HG03045 (cell line): ENCODE data around the gene TAS2R30.
A peak's percentile ranks its signal among the peaks of the same experiment; 100 is the strongest.

Experiments
- ATAC-seq: cut with Tn5 transposase; IDR thresholded peaks from one replicate; pipeline ENCODE4 v1.9.1; 2021; ENCODE audit warnings: mild to moderate bottlenecking, moderate library complexity; ENCODE audit not compliant: unreplicated experiment

Gene TAS2R30, protein sequence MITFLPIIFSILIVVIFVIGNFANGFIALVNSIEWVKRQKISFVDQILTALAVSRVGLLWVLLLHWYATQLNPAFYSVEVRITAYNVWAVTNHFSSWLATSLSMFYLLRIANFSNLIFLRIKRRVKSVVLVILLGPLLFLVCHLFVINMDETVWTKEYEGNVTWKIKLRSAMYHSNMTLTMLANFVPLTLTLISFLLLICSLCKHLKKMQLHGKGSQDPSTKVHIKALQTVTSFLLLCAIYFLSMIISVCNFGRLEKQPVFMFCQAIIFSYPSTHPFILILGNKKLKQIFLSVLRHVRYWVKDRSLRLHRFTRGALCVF

DNA sequence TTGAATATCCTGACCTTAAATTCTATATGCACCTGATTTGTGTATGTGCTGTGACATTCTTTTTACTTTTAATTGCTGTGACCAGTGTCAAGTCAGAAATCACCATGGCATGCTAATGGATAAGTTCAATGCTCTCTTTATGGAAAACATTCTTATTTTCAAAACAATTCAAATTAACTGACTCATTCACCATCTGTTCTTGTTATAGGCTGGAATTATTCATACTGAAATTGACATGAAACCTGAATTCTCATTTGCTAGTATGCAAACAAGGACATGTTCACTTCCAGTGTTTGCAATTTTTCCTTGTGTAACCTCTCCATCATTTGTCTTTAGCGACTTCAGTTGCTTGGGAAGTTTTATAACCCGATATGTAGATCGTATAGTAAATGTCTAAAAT is at the start of gene TAS2R30:
Gene TAS2R30 (minus strand): TSS at position 340 of the 400 bp plus-strand sequence. CDS start 400 bp downstream, outside the sequence.
- no peak for ATAC-seq

- no peak for ATAC-seq
Measured at GRCh38 chr12:11183011-11183410, 48.6 kb upstream of the TAS2R30 start.

GRCh38 chr12:11182529-11182928 is 48.1 kb upstream of the TAS2R30 start:
- ATAC-seq = no peak

- no peak for ATAC-seq
Measured at GRCh38 chr12:11178250-11178649, 43.8 kb upstream of the TAS2R30 start.

GRCh38 chr12:11174022-11174421 is 39.6 kb upstream of the TAS2R30 start:
- no peak for ATAC-seq

DNA sequence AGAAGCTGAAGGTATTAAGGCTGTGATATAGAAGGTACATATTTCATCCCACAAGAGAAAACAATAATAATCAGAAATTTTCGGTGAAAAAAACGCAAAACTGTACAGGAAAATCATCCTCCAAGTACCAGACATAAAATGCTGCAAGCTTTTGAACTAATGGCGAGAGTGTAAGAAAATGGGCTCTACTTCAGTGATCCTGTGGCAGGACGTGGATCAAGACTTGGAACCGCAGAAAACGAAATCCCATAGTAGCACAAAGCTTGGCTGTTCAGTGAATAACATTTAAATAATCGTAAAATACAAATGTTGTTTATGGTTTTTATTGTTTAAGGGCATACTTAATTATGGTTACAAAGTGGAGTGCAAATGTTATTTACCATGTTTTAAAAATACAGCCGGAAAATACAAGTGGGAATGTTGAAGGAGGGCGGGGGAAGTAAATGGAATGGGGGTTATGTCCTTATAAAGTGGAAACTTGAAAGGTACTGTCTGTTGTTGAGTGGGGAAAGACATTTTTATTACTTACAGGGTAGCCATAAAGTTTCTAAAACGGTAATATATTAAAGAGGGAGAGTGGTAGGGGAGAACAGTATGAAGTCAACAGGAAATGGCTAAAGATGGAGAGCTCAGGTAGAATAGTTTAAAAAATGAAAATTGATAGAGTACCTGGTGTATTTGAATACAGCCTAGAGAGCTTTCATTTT is 37.7 kb upstream of the TAS2R30 start:
- no peak for ATAC-seq

DNA sequence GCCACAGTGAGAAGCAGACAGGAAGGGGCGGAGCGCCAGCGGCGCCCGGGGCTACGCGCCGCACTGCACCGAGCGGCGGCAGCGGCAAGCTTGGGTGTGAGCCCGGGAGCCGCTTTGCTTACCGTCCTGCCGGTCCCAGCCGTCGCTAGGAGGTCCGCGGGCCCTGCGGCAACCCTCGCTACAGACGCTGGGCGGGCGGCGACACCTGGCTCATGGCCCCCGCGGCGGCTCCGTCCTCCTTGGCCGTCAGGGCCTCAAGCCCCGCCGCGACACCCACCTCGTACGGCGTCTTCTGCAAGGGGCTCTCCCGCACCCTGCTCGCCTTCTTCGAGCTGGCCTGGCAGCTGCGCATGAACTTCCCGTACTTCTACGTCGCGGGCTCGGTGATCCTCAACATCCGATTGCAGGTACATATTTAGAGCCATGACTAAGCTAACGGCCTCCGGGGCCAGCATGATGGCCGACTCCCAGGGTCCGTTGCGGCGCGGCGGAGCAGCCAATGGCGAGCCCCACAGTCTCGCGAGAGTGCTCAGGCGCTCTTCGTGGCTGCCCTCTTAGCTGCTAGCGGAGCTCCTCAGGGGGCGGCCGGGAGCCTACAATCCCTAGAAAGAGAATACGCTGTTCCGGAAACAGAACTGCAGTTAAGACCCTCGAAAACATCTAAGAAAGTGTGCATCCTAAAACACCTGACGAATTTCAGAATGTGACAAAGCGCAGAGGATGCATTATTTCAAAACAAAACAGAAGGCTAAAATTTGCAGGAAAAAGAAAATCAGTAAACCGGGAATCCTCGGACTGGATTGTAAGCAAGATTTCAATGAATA is 36.9 kb upstream of the TAS2R30 start, which contains the start of gene SMIM10L1:
Gene SMIM10L1 (plus strand): TSS at position 50 of the 824 bp plus-strand sequence. CDS start 163 bp downstream, at position 213.
- ATAC-seq = peak; percentile 98

- no peak for ATAC-seq
Measured at GRCh38 chr12:11170810-11171144, 36.3 kb upstream of the TAS2R30 start.

DNA sequence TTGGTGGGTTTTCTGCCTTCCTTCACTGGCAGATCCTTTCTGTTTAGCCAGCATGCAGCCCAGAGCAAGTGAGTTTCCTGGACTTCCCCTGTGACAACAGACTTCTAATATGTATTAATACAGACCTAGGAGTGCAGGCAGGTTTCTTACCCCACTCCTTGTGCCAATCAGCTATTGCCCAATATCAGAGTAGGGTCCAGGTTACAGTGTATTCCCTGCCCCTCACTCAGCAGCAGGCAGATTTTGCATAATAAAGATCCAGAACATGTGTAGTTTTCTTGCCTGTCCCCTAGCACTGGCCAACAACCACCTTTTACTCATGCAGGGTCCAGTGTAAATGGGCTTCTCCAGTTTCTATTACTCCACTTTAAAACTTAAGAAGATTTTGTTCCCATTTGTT is 31.9 kb upstream of the TAS2R30 start:
- ATAC-seq = no peak

- ATAC-seq = no peak
Measured at GRCh38 chr12:11164384-11164783, 29.9 kb upstream of the TAS2R30 start.

GRCh38 chr12:11162502-11162901 is 28.1 kb upstream of the TAS2R30 start:
- no peak for ATAC-seq

GRCh38 chr12:11158885-11159444 is 24.5 kb upstream of the TAS2R30 start:
- ATAC-seq = no peak

- ATAC-seq = no peak
Measured at GRCh38 chr12:11154400-11154925, 20.0 kb upstream of the TAS2R30 start.

GRCh38 chr12:11152725-11153124 is 18.3 kb upstream of the TAS2R30 start:
- no peak for ATAC-seq

GRCh38 chr12:11150832-11151231 is 16.4 kb upstream of the TAS2R30 start:
- ATAC-seq = no peak

- ATAC-seq = no peak
Measured at GRCh38 chr12:11147420-11147819, 13.0 kb upstream of the TAS2R30 start.

- ATAC-seq = no peak
Measured at GRCh38 chr12:11144297-11144696, 9.9 kb upstream of the TAS2R30 start.

GRCh38 chr12:11143352-11143751 is 8.9 kb upstream of the TAS2R30 start:
- ATAC-seq = no peak

GRCh38 chr12:11136075-11136474 is 1.6 kb upstream of the TAS2R30 start:
- no peak for ATAC-seq

GRCh38 chr12:11133816-11134215 is 628 bp downstream of the TAS2R30 start:
- no peak for ATAC-seq

DNA sequence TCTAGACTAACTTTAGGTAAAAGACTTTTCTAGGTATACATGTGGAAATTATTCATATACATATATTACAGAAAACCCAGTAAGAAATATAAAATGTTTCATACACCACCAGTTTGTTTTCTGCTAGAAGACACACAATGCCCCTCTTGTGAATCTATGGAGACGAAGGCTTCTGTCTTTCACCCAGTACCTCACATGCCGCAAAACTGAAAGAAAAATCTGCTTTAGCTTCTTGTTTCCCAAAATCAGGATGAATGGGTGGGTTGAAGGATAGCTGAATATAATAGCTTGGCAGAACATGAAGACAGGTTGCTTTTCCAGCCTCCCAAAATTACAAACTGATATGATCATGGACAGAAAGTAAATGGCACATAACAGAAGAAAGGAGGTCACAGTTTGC is 1.3 kb downstream of the TAS2R30 start:
- no peak for ATAC-seq
